Lower lobe of right lung (tissue), 2 donors: ENCODE measurements around the gene CD209. TPM values are rescaled to one million over a fixed set of nuclear protein-coding genes. Genes with fewer than 3 reads are reported as not detected.
A peak's percentile ranks its signal among the peaks of the same experiment; 100 is the strongest.

Experiments
- ATAC-seq, 2 donors: fragments of 200-7000 bp; cut with Tn5 transposase; one replicate each; pipeline ENCODE4 v1.9.1; 2020 to 2022; ENCODE audit warnings: mild to moderate bottlenecking in 2 of 2, moderate library complexity in 2 of 2
- DNase-seq: peaks from one replicate; pipeline ENCODE4 v3.0.0-alpha.2; 2020
- H3K27ac ChIP-seq: fragments of 200-600 bp; one replicate; pipeline ENCODE4 v1.8.0; 2022
- H3K27me3 ChIP-seq: fragments of 200-600 bp; one replicate; pipeline ENCODE4 v1.8.0; 2022; ENCODE audit warnings: low read depth
- H3K36me3 ChIP-seq: fragments of 200-600 bp; one replicate; pipeline ENCODE4 v1.8.0; 2022; ENCODE audit warnings: mild to moderate bottlenecking
- H3K4me1 ChIP-seq: fragments of 200-600 bp; one replicate; pipeline ENCODE4 v1.8.0; 2022
- H3K4me3 ChIP-seq: fragments of 200-600 bp; one replicate; pipeline ENCODE4 v1.8.0; 2022; ENCODE audit warnings: mild to moderate bottlenecking
- H3K9me3 ChIP-seq: fragments of 200-600 bp; one replicate; pipeline ENCODE4 v1.8.0; 2022
- CTCF ChIP-seq: fragments of 200-600 bp; IDR thresholded peaks from one replicate; pipeline ENCODE4 v1.8.0; 2022; ENCODE audit warnings: antibody characterized with exemption, mild to moderate bottlenecking
- intact Hi-C: fragments of 100-400 bp; cut with DNase I; formaldehyde crosslinking; loops from one replicate; pipeline ENCODE4 v1.11.0; 2022
- total RNA-seq: library from RNA; stranded (reverse); fragmentation: NEBNext Ultra II Directional; extraction: Animal tissue kit (Norgen Biotek cat#: 25700); gene quantifications from one replicate; pipeline ENCODE4 v1.2.1, GENCODE V29; 2021
- donor health status: DM: no; HTN: yes; CAD: no; lungs with severe emphysema.

The CD209 gene
- total RNA-seq, 1 donor from 2014 or later = 18.8 TPM

GRCh38 chr19:7737215-7737614 lies 10.1 kb downstream of the CD209 start:
- no peaks in the 10 kb centered on the region for H3K27me3 ChIP-seq
- H3K9me3 ChIP-seq = no peaks in the 10 kb centered on the region
- intact Hi-C loops = no loop called here
- no peaks in the 10 kb centered on the region for H3K4me1 ChIP-seq
- DNase-seq (no peak), ATAC-seq (no peak)
- no peaks in the 10 kb centered on the region for H3K36me3 ChIP-seq
- TF ChIP-seq CTCF = no peak
- no peak overlapping the region for H3K27ac ChIP-seq
- H3K4me3 ChIP-seq = no peak overlapping the region

- no peak for ATAC-seq
- peaks cover 11% of the 10 kb centered on the region for H3K27me3 ChIP-seq
- no peak for TF ChIP-seq CTCF
- H3K4me3 ChIP-seq = no peak overlapping the region
- DNase-seq = no peak
- no peaks in the 10 kb centered on the region for H3K4me1 ChIP-seq
- intact Hi-C loops = no loop called here
- no peaks in the 10 kb centered on the region for H3K36me3 ChIP-seq
- H3K9me3 ChIP-seq = no peaks in the 10 kb centered on the region
- no peak overlapping the region for H3K27ac ChIP-seq
Measured at GRCh38 chr19:7736148-7736547, 11.2 kb downstream of the CD209 start.

DNA sequence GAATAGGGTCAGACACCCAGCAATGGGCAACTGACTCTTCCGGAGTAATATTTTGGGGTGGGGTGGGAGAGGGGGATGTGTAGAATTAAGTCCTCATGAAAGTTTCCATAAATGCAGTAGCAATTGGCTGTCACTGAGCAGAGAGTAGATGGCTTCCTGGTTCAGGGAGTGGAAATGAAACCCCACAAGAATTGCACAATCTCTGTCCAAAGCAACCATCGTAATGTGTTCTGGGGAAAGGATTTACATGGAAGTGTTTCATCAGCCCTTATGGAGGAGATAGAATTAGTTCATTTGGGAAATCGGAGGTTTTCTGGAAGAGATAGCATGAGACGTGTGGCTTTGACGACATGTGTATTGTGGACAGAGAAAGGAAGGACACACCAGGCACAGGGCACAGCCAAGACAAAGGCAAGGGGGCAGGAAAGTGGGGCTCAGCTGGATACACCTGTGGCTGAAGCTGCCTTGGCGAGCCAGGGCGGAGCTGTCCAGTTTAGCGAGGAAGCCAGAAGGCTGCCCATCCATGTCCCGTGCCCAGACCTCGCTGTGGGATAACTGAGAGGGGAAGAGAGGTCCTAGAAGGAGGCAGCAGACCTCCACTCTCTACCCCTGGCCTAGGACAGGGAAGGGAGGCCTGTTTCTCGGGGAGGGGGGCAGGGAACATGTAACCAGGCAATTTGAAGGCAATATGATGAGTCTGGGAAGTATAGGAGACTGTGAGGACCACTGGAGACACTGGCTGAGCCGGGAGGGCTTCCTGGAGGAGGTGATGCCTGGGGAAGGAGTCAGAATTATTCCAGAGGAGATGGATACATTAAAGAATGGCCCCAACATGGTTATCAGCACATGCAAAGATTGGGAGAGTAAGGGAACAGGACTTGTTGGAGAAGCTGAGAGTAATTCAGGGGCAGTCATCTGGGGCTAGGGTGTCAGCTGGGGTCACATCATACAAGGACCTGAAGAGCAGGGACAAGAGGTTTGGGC lies 12.8 kb downstream of the CD209 start:
- Histone ChIP-seq H3K27me3 (peaks cover 27% of the 10 kb centered on the region), H3K4me1 (peaks cover 4% of the 10 kb centered on the region), H3K4me3 (no peak overlapping the region), H3K27ac (no peak overlapping the region), H3K9me3 (no peaks in the 10 kb centered on the region), H3K36me3 (no peaks in the 10 kb centered on the region)
- no peak for TF ChIP-seq CTCF
- ATAC-seq (peak; percentile 70 to 85), DNase-seq (no peak)
- intact Hi-C loops = no loop called here

DNA sequence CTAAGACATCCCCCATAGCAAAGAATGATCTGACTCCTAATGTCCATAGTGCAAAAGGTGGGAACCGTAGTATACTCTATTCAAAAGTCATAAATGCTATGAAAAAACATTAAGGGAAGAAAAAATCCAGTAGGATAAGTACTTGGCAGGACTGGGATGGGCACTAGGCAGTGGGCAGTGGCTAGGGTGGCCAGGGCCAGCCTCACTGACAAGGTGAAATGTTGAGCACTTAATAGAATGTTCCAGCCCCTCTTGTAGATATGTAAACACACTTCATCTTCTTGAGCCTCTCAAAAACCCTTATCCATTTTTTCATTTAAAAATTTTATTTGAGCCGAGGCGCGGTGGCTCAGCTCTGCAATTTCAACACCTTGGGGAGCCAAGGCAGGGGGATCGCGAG lies 14.0 kb downstream of the CD209 start:
- Histone ChIP-seq H3K27ac (no peak overlapping the region), H3K27me3 (peaks cover 38% of the 10 kb centered on the region), H3K9me3 (no peaks in the 10 kb centered on the region), H3K36me3 (no peaks in the 10 kb centered on the region), H3K4me1 (peaks cover 4% of the 10 kb centered on the region), H3K4me3 (no peak overlapping the region)
- TF ChIP-seq CTCF = no peak
- DNase-seq = no peak
- peak; percentile 66 to 77 for ATAC-seq
- intact Hi-C loops = no loop called here

- H3K4me3 ChIP-seq = no peak within 1 kb of the TSS
- intact Hi-C loops = no loop called here
- H3K4me1 ChIP-seq = peaks cover 4% of the 10 kb centered on the region
- no peaks in the 10 kb centered on the region for H3K9me3 ChIP-seq
- H3K27me3 ChIP-seq = peaks cover 44% of the 10 kb centered on the region
- ATAC-seq (no peak), DNase-seq (no peak)
- no peak within 1 kb of the TSS for H3K27ac ChIP-seq
- H3K36me3 ChIP-seq = no peaks in the 10 kb centered on the region
- TF ChIP-seq CTCF = no peak
Measured at GRCh38 chr19:7732045-7732444, 15.3 kb downstream of the CD209 start, which contains the start of gene CLEC4G. Gene CLEC4G (minus strand): TSS chr19:7732110. CDS start chr19:7732102, 8 bp downstream.
